Activated T-helper 2 cell treated with anti-CD3 and anti-CD28 coated beads, Interferon-gamma antibody, Interleukin-2, Interleukin-4, amounts not matched to agents 10 μg/mL and 5 μg/mL and 100 μg/mL, durations not matched to agents 14 hours and 24 hours and 36 hours (primary cell): ENCODE measurements around the gene RIT2. TPM values are rescaled to one million over a fixed set of nuclear protein-coding genes. Genes with fewer than 3 reads are reported as not detected.

Source experiments
- DNase-seq: peaks from one replicate; pipeline ENCODE4 v3.0.0; 2021; ENCODE audit warnings: low spot score
- H3K27ac Mint-ChIP-seq: one replicate; pipeline ENCODE4 v1.8.0; 2021; ENCODE audit warnings: mixed read lengths
- H3K27me3 Mint-ChIP-seq: one replicate; pipeline ENCODE4 v1.8.0; 2021; ENCODE audit warnings: low read depth, mixed read lengths
- H3K36me3 Mint-ChIP-seq: one replicate; pipeline ENCODE4 v1.8.0; 2021; ENCODE audit warnings: low read depth, mixed read lengths
- H3K4me1 Mint-ChIP-seq: one replicate; pipeline ENCODE4 v1.8.0; 2021; ENCODE audit warnings: low read depth, mixed read lengths
- H3K4me3 Mint-ChIP-seq: one replicate; pipeline ENCODE4 v1.8.0; 2021; ENCODE audit warnings: low read depth, mild to moderate bottlenecking, moderate library complexity, mixed read lengths
- H3K9me3 Mint-ChIP-seq: one replicate; pipeline ENCODE4 v1.8.0; 2021; ENCODE audit warnings: mixed read lengths
- intact Hi-C: fragments of 100-400 bp; cut with micrococcal nuclease; formaldehyde crosslinking; loops from one replicate; pipeline ENCODE4 v1.15.1; 2023
- total RNA-seq: library from RNA; stranded (reverse); gene quantifications from 2 replicates; pipeline ENCODE4 v1.2.3, GENCODE V29; 2022

Gene RIT2
- total RNA-seq, 1 donor from 2014 or later: not detected

- DNase-seq: no peak
- H3K36me3 Mint-ChIP-seq: no peaks in the 10 kb centered on the region
- intact Hi-C loops: no loop called here
- no peaks in the 10 kb centered on the region for H3K4me1 Mint-ChIP-seq
- no peak overlapping the region for H3K4me3 Mint-ChIP-seq
- H3K27ac Mint-ChIP-seq: no peak overlapping the region
- no peaks in the 10 kb centered on the region for H3K27me3 Mint-ChIP-seq
- peaks cover 16% of the 10 kb centered on the region for H3K9me3 Mint-ChIP-seq
These were observed 84.3 kb downstream of the RIT2 start for GRCh38 chr18:43031169-43031568.

- intact Hi-C loops: no loop called here
- Mint-ChIP-seq H3K36me3 (no peaks in the 10 kb centered on the region), H3K4me3 (no peak overlapping the region), H3K9me3 (peaks cover 10% of the 10 kb centered on the region), H3K27ac (no peak overlapping the region), H3K4me1 (no peaks in the 10 kb centered on the region), H3K27me3 (no peaks in the 10 kb centered on the region)
- no peak for DNase-seq
These were observed 86.1 kb downstream of the RIT2 start for GRCh38 chr18:43029414-43029813.

GRCh38 chr18:43022874-43023273 lies 92.6 kb downstream of the RIT2 start:
- Mint-ChIP-seq H3K27me3 (no peaks in the 10 kb centered on the region), H3K9me3 (peaks cover 46% of the 10 kb centered on the region), H3K4me3 (no peak overlapping the region), H3K27ac (no peak overlapping the region), H3K36me3 (no peaks in the 10 kb centered on the region), H3K4me1 (no peaks in the 10 kb centered on the region)
- intact Hi-C loops: no loop called here
- no peak for DNase-seq

- Mint-ChIP-seq H3K27ac (no peak overlapping the region), H3K4me3 (no peak overlapping the region), H3K27me3 (no peaks in the 10 kb centered on the region), H3K9me3 (peaks cover 40% of the 10 kb centered on the region), H3K4me1 (no peaks in the 10 kb centered on the region), H3K36me3 (no peaks in the 10 kb centered on the region)
- no peak for DNase-seq
- intact Hi-C loops: no loop called here
These were observed 97.9 kb downstream of the RIT2 start for GRCh38 chr18:43017622-43018021.

GRCh38 chr18:43013486-43013885 lies 102.0 kb downstream of the RIT2 start:
- Mint-ChIP-seq H3K36me3 (no peaks in the 10 kb centered on the region), H3K27me3 (no peaks in the 10 kb centered on the region), H3K9me3 (peaks cover 15% of the 10 kb centered on the region), H3K27ac (no peak overlapping the region), H3K4me3 (no peak overlapping the region), H3K4me1 (no peaks in the 10 kb centered on the region)
- intact Hi-C loops: no loop called here
- DNase-seq: no peak

- Mint-ChIP-seq H3K9me3 (peaks cover 11% of the 10 kb centered on the region), H3K27me3 (no peaks in the 10 kb centered on the region), H3K4me1 (no peaks in the 10 kb centered on the region), H3K4me3 (no peak overlapping the region), H3K36me3 (no peaks in the 10 kb centered on the region), H3K27ac (no peak overlapping the region)
- DNase-seq: no peak
- intact Hi-C loops: no loop called here
These were observed 102.5 kb downstream of the RIT2 start for GRCh38 chr18:43012951-43013350.

- Mint-ChIP-seq H3K9me3 (peaks cover 11% of the 10 kb centered on the region), H3K27me3 (no peaks in the 10 kb centered on the region), H3K4me3 (no peak overlapping the region), H3K27ac (no peak overlapping the region), H3K4me1 (no peaks in the 10 kb centered on the region), H3K36me3 (no peaks in the 10 kb centered on the region)
- intact Hi-C loops: no loop called here
- no peak for DNase-seq
These were observed 104.9 kb downstream of the RIT2 start for GRCh38 chr18:43010611-43011010.

GRCh38 chr18:43009674-43010073 lies 105.8 kb downstream of the RIT2 start:
- no peaks in the 10 kb centered on the region for H3K27me3 Mint-ChIP-seq
- H3K4me1 Mint-ChIP-seq: no peaks in the 10 kb centered on the region
- H3K36me3 Mint-ChIP-seq: no peaks in the 10 kb centered on the region
- intact Hi-C loops: no loop called here
- no peak overlapping the region for H3K27ac Mint-ChIP-seq
- DNase-seq: no peak
- no peak overlapping the region for H3K4me3 Mint-ChIP-seq
- peaks cover 6% of the 10 kb centered on the region for H3K9me3 Mint-ChIP-seq

- no peaks in the 10 kb centered on the region for H3K4me1 Mint-ChIP-seq
- DNase-seq: no peak
- no peak overlapping the region for H3K4me3 Mint-ChIP-seq
- no peaks in the 10 kb centered on the region for H3K27me3 Mint-ChIP-seq
- H3K9me3 Mint-ChIP-seq: peaks cover 14% of the 10 kb centered on the region
- no peaks in the 10 kb centered on the region for H3K36me3 Mint-ChIP-seq
- intact Hi-C loops: no loop called here
- H3K27ac Mint-ChIP-seq: no peak overlapping the region
These were observed 108.1 kb downstream of the RIT2 start for GRCh38 chr18:43007365-43007764.

GRCh38 chr18:43004421-43004820 lies 111.1 kb downstream of the RIT2 start:
- DNase-seq: no peak
- Mint-ChIP-seq H3K4me3 (no peak overlapping the region), H3K9me3 (peaks cover 20% of the 10 kb centered on the region), H3K36me3 (no peaks in the 10 kb centered on the region), H3K4me1 (no peaks in the 10 kb centered on the region), H3K27ac (no peak overlapping the region), H3K27me3 (no peaks in the 10 kb centered on the region)
- intact Hi-C loops: no loop called here

GRCh38 chr18:43001821-43002220 lies 113.7 kb downstream of the RIT2 start:
- H3K9me3 Mint-ChIP-seq: peaks cover 23% of the 10 kb centered on the region
- no peak overlapping the region for H3K4me3 Mint-ChIP-seq
- no peak for DNase-seq
- no peaks in the 10 kb centered on the region for H3K27me3 Mint-ChIP-seq
- no peaks in the 10 kb centered on the region for H3K4me1 Mint-ChIP-seq
- no peaks in the 10 kb centered on the region for H3K36me3 Mint-ChIP-seq
- no peak overlapping the region for H3K27ac Mint-ChIP-seq
- intact Hi-C loops: no loop called here

- H3K27ac Mint-ChIP-seq: no peak overlapping the region
- no peak overlapping the region for H3K4me3 Mint-ChIP-seq
- intact Hi-C loops: no loop called here
- H3K27me3 Mint-ChIP-seq: no peaks in the 10 kb centered on the region
- DNase-seq: no peak
- H3K4me1 Mint-ChIP-seq: no peaks in the 10 kb centered on the region
- peaks cover 10% of the 10 kb centered on the region for H3K9me3 Mint-ChIP-seq
- no peaks in the 10 kb centered on the region for H3K36me3 Mint-ChIP-seq
These were observed 118.7 kb downstream of the RIT2 start for GRCh38 chr18:42996824-42997223.

GRCh38 chr18:42980426-42980825 lies 135.1 kb downstream of the RIT2 start:
- no peaks in the 10 kb centered on the region for H3K27me3 Mint-ChIP-seq
- peaks cover 14% of the 10 kb centered on the region for H3K9me3 Mint-ChIP-seq
- intact Hi-C loops: no loop called here
- DNase-seq: no peak
- H3K4me3 Mint-ChIP-seq: no peak overlapping the region
- no peak overlapping the region for H3K27ac Mint-ChIP-seq
- H3K36me3 Mint-ChIP-seq: no peaks in the 10 kb centered on the region
- no peaks in the 10 kb centered on the region for H3K4me1 Mint-ChIP-seq

GRCh38 chr18:42977982-42978637 lies 137.4 kb downstream of the RIT2 start:
- Mint-ChIP-seq H3K4me1 (no peaks in the 10 kb centered on the region), H3K4me3 (no peak overlapping the region), H3K36me3 (no peaks in the 10 kb centered on the region), H3K27me3 (no peaks in the 10 kb centered on the region), H3K9me3 (peaks cover 18% of the 10 kb centered on the region), H3K27ac (no peak overlapping the region)
- intact Hi-C loops: no loop called here
- no peak for DNase-seq
